ENCODE results near the gene C2CD2.

The C2CD2 gene

GRCh38 chr21:41884501-41885030 is 69.3 kb downstream of the C2CD2 start:
- no peak for TF ChIP-seq CTCF (IDR thresholded peaks at IDR 0.05)

GRCh38 chr21:41883582-41883981 is 70.2 kb downstream of the C2CD2 start:
- no peak for TF ChIP-seq CTCF (IDR thresholded peaks at IDR 0.05)

- TF ChIP-seq CTCF (IDR thresholded peaks at IDR 0.05): no peak
Measured at GRCh38 chr21:41881051-41881450, 72.8 kb downstream of the C2CD2 start.

GRCh38 chr21:41880153-41880552 is 73.7 kb downstream of the C2CD2 start:
- TF ChIP-seq CTCF (IDR thresholded peaks at IDR 0.05): no peak

GRCh38 chr21:41879190-41879998 is 74.4 kb downstream of the C2CD2 start, which contains the start of gene PRDM15:
Gene PRDM15 (minus strand): TSS chr21:41879344. CDS start chr21:41860363, 18,981 bp downstream.
- no peak for TF ChIP-seq CTCF (IDR thresholded peaks at IDR 0.05)

GRCh38 chr21:41878831-41879189 is 75.0 kb downstream of the C2CD2 start:
- no peak for TF ChIP-seq CTCF (IDR thresholded peaks at IDR 0.05)

- TF ChIP-seq CTCF (IDR thresholded peaks at IDR 0.05): no peak
Measured at GRCh38 chr21:41877901-41878830, 75.7 kb downstream of the C2CD2 start.
